ENCODE measurements around the gene HTT. TPM values are rescaled to one million over a fixed set of nuclear protein-coding genes. Genes with fewer than 3 reads are reported as not detected.

Gene HTT
- polyA plus RNA-seq, 1 donor from 2014 or later: 11.5 TPM

GRCh38 chr4:3263053-3263875, 188.8 kb downstream of the HTT start:
- no peak overlapping the region for H3K4me2 ChIP-seq (ENCODE audit: low read length)
- TF ChIP-seq TAF1 (IDR thresholded peaks at IDR 0.05; ENCODE audit: low read depth): no peak
- no peak for TF ChIP-seq REST (IDR thresholded peaks at IDR 0.05; ENCODE audit: borderline replicate concordance)
- TF ChIP-seq SMC3 (conservative IDR thresholded peaks at IDR 0.05; ENCODE audit: poor library complexity): no peak
- no peak for TF ChIP-seq POLR2AphosphoS5 (IDR thresholded peaks at IDR 0.05)
- TF ChIP-seq MXI1 (conservative IDR thresholded peaks at IDR 0.05; ENCODE audit: poor library complexity, severe bottlenecking): no peak
- no peak for TF ChIP-seq EP300 (conservative IDR thresholded peaks at IDR 0.05; ENCODE audit: poor library complexity, severe bottlenecking)
- TF ChIP-seq CTCF (IDR thresholded peaks at IDR 0.05; ENCODE audit: poor library complexity, severe bottlenecking): no peak
- TF ChIP-seq EZH2 (IDR thresholded peaks at IDR 0.05; ENCODE audit: borderline replicate concordance, insufficient read depth, low read length, poor library complexity, severe bottlenecking): no peak
- no peak for TF ChIP-seq RAD21 (conservative IDR thresholded peaks at IDR 0.05)
- no peaks in the 10 kb centered on the region for H3K27me3 ChIP-seq (ENCODE audit: insufficient read depth, low read depth, low read length)
- H3K4me3 ChIP-seq (ENCODE audit: low read length): no peak overlapping the region
- no peaks in the 10 kb centered on the region for H3K9me3 ChIP-seq (ENCODE audit: low read length)
- no peaks in the 10 kb centered on the region for H4K20me1 ChIP-seq (ENCODE audit: insufficient read depth)
- H2AFZ ChIP-seq (ENCODE audit: low read depth, low read length): no peak overlapping the region
- H3K9ac ChIP-seq (ENCODE audit: low read length): no peak overlapping the region
- H3K9me2 ChIP-seq (ENCODE audit: insufficient read depth, low read length): no peaks in the 10 kb centered on the region
- H3K27ac ChIP-seq (ENCODE audit: low read length): no peak overlapping the region
- H3K79me2 ChIP-seq (replicated peaks; ENCODE audit: insufficient read depth, low read length): no peaks in the 10 kb centered on the region
- no peaks in the 10 kb centered on the region for H3F3A ChIP-seq (ENCODE audit: insufficient read depth, low read length, poor library complexity, severe bottlenecking)
- no peaks in the 10 kb centered on the region for H3K36me3 ChIP-seq (ENCODE audit: insufficient read depth, low read length)

GRCh38 chr4:3263876-3264193, 189.4 kb downstream of the HTT start:
- Histone ChIP-seq H3K4me3 (ENCODE audit: low read length) (no peak overlapping the region), H3K27me3 (ENCODE audit: insufficient read depth, low read depth, low read length) (no peaks in the 10 kb centered on the region), H3K36me3 (ENCODE audit: insufficient read depth, low read length) (no peaks in the 10 kb centered on the region), H2AFZ (ENCODE audit: low read depth, low read length) (no peak overlapping the region), H3K9me2 (ENCODE audit: insufficient read depth, low read length) (no peaks in the 10 kb centered on the region), H3K9ac (ENCODE audit: low read length) (no peak overlapping the region), H3K4me2 (ENCODE audit: low read length) (no peak overlapping the region), H4K20me1 (ENCODE audit: insufficient read depth) (no peaks in the 10 kb centered on the region), H3K27ac (ENCODE audit: low read length) (no peak overlapping the region), H3K79me2 (replicated peaks; ENCODE audit: insufficient read depth, low read length) (no peaks in the 10 kb centered on the region), H3F3A (ENCODE audit: insufficient read depth, low read length, poor library complexity, severe bottlenecking) (no peaks in the 10 kb centered on the region), H3K9me3 (ENCODE audit: low read length) (no peaks in the 10 kb centered on the region)
- no peak for TF ChIP-seq POLR2AphosphoS5 (IDR thresholded peaks at IDR 0.05)
- TF ChIP-seq EP300 (conservative IDR thresholded peaks at IDR 0.05; ENCODE audit: poor library complexity, severe bottlenecking): no peak
- no peak for TF ChIP-seq MXI1 (conservative IDR thresholded peaks at IDR 0.05; ENCODE audit: poor library complexity, severe bottlenecking)
- TF ChIP-seq SMC3 (conservative IDR thresholded peaks at IDR 0.05; ENCODE audit: poor library complexity): no peak
- TF ChIP-seq CTCF (IDR thresholded peaks at IDR 0.05; ENCODE audit: poor library complexity, severe bottlenecking): no peak
- TF ChIP-seq RAD21 (conservative IDR thresholded peaks at IDR 0.05): no peak
- TF ChIP-seq REST (IDR thresholded peaks at IDR 0.05; ENCODE audit: borderline replicate concordance): no peak
- TF ChIP-seq EZH2 (IDR thresholded peaks at IDR 0.05; ENCODE audit: borderline replicate concordance, insufficient read depth, low read length, poor library complexity, severe bottlenecking): no peak
- TF ChIP-seq TAF1 (IDR thresholded peaks at IDR 0.05; ENCODE audit: low read depth): no peak
